Transverse colon (tissue), 4 donors: Measurements from ENCODE around the gene ERCC4. TPM values are rescaled to one million over a fixed set of nuclear protein-coding genes. Genes with fewer than 3 reads are reported as not detected.

Experiments used
- DNase-seq: peaks from one replicate; pipeline ENCODE4 v3.0.0-alpha.2; 2019
- H3K27ac ChIP-seq, 4 donors: fragments of 200-600 bp; sonication (generic); 2 replicates each; pipeline ENCODE4 v1.5.1; 2016 to 2018; ENCODE audit warnings: inconsistent platforms in 4 of 4
- H3K27me3 ChIP-seq: fragments of 200-600 bp; sonication (generic); 2 replicates; pipeline ENCODE4 v1.5.1; 2017; ENCODE audit warnings: inconsistent platforms
- H3K36me3 ChIP-seq, 4 donors: fragments of 200-600 bp; sonication (generic); 2 replicates each; pipeline ENCODE4 v1.5.1; 2017 to 2019; ENCODE audit warnings: inconsistent platforms in 4 of 4
- H3K4me1 ChIP-seq, 4 donors: fragments of 200-600 bp; sonication (generic); 2 replicates each; pipeline ENCODE4 v1.5.1; 2017 to 2020; ENCODE audit warnings: inconsistent platforms in 4 of 4
- H3K4me3 ChIP-seq, 4 donors: fragments of 200-600 bp; sonication (generic); 1 replicate in 1 of 4; 2 replicates in 3 of 4; pipeline versions ENCODE4 v1.5.1 to v1.6.1; 2017 to 2019; ENCODE audit warnings: inconsistent platforms in 4 of 4
- H3K9me3 ChIP-seq, 2 donors: fragments of 200-600 bp; sonication (generic); 2 replicates each; pipeline ENCODE4 v1.5.1; 2017 to 2019; ENCODE audit warnings: inconsistent platforms in 2 of 2
- CTCF ChIP-seq, 5 experiments: fragments of 200-600 bp in 3 of 5; fragments of 450-650 bp in 2 of 5; sonication (generic) in 3 of 5; IDR thresholded peaks; 1 replicate in 2 of 5; 2 replicates in 3 of 5; pipeline ENCODE4 v1.5.1; 2016 to 2017; ENCODE audit warnings: antibody characterized with exemption in 5 of 5, inconsistent platforms in 3 of 5, mild to moderate bottlenecking in 2 of 5, moderate library complexity in 1 of 5
- EP300 ChIP-seq: sonication (generic); formaldehyde crosslinking; IDR thresholded peaks from one replicate; pipeline ENCODE4 v1.6.1; 2017; ENCODE audit warnings: antibody characterized with exemption, low read depth
- POLR2A ChIP-seq: fragments of 450-650 bp; IDR thresholded peaks from one replicate; pipeline ENCODE4 v1.6.1; 2016; ENCODE audit warnings: antibody characterized with exemption, mild to moderate bottlenecking, moderate library complexity
- POLR2AphosphoS5 ChIP-seq, 3 donors: sonication (generic); formaldehyde crosslinking; IDR thresholded peaks; one replicate each; pipeline ENCODE4 v1.6.1; 2016; ENCODE audit warnings: antibody characterized with exemption in 3 of 3
- WGBS, 2 donors: methylation state at CpG; one replicate each; pipeline ENCODE4 v1.1.5; 2018; ENCODE audit warnings: low coverage in 1 of 2; 5-methylcytosine and 5-hydroxymethylcytosine counted together
- in situ Hi-C, 4 donors: fragments of 200-750 bp; cut with MboI; loops; one replicate each; pipeline versions ENCODE4 v1.15.0 to v1.15.1; 2017; ENCODE audit warnings: low sequenced_read_pairs in 3 of 4, low pct_ligation_motif_present in 1 of 4, low pct_unique_long_range_greater_than_20kb in 1 of 4
- intact Hi-C: fragments of 100-400 bp; cut with DNase I; formaldehyde crosslinking; loops from one replicate; pipeline ENCODE4 v1.15.1; 2023; ENCODE audit warnings: low total_unique reads
- total RNA-seq, 4 donors: library from RNA; depleted of rRNA; stranded (reverse); fragments of >200 nt; gene quantifications; one replicate each; pipeline ENCODE4 v1.1.0, GENCODE V29; 2016

Gene ERCC4
- total RNA-seq, 4 donors from 2014 or later, result 3.8 to 14.1 (median 4.8) TPM

GRCh38 chr16:13992322-13992721, 72.4 kb downstream of the ERCC4 start:
- in situ Hi-C loops (no loop called here), intact Hi-C loops (no loop called here)
- WGBS, 2 donors, result 87 to 93% methylated on average over 3 to 6 of the region's 6 CpGs
- TF ChIP-seq CTCF (IDR thresholded peaks at IDR 0.05), result no peak
- no peak for TF ChIP-seq POLR2AphosphoS5 (IDR thresholded peaks at IDR 0.05)
- TF ChIP-seq POLR2A, result no peak
- TF ChIP-seq EP300, result no peak
- no peak for DNase-seq
- Histone ChIP-seq H3K4me3 (no peak overlapping the region), H3K4me1 (peaks cover 0 to 1% (median 0%) of the 10 kb centered on the region in 4 donors), H3K9me3 (no peaks in the 10 kb centered on the region), H3K36me3 (no peaks in the 10 kb centered on the region), H3K27me3 (no peaks in the 10 kb centered on the region), H3K27ac (no peak overlapping the region)

DNA sequence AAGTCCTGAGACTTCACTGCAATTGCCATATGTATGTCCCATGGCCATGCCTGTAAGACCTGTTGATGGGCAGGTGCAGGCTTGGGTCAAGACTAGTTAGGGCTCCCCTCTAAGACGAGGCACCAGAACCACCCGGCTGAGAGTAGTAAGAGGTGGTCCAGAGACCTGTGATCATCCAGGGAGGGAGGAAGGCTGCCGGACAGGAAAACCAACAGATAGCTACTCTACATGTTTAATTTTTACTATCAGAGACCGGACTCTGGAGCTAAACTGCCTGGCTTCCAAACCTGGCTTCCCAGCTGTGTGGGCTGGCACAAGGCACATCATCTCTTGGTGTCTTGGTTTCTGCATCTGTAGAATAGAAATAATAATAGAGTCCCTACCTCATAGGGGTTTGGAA, 73.0 kb downstream of the ERCC4 start:
- Histone ChIP-seq H3K4me3 (no peak overlapping the region), H3K4me1 (peaks cover 0 to 7% (median under 1%) of the 10 kb centered on the region in 4 donors), H3K27me3 (no peaks in the 10 kb centered on the region), H3K27ac (no peak overlapping the region), H3K36me3 (no peaks in the 10 kb centered on the region), H3K9me3 (no peaks in the 10 kb centered on the region)
- DNase-seq, result no peak
- WGBS, 2 donors, result 92% methylated on average over 4 of the region's 4 CpGs; no CpG with 5 or more reads in 1 of the 2 donors
- no peak for TF ChIP-seq POLR2AphosphoS5 (IDR thresholded peaks at IDR 0.05)
- no peak for TF ChIP-seq EP300
- no peak for TF ChIP-seq POLR2A
- TF ChIP-seq CTCF (IDR thresholded peaks at IDR 0.05), result no peak
- intact Hi-C loops, result no loop called here
- in situ Hi-C loops, result no loop called here

GRCh38 chr16:13994239-13995106, 74.5 kb downstream of the ERCC4 start:
- intact Hi-C loops (no loop called here), in situ Hi-C loops (no loop called here)
- H3K4me3 ChIP-seq, result no peak overlapping the region
- no peaks in the 10 kb centered on the region for H3K9me3 ChIP-seq
- no peaks in the 10 kb centered on the region for H3K27me3 ChIP-seq
- peaks cover 0 to 12% (median 3%) of the 10 kb centered on the region in 4 donors for H3K4me1 ChIP-seq
- WGBS, 2 donors, result 46 to 60% methylated on average over 8 to 14 of the region's 14 CpGs
- H3K27ac ChIP-seq, result no peak overlapping the region
- DNase-seq, result no peak
- TF ChIP-seq POLR2AphosphoS5 (IDR thresholded peaks at IDR 0.05) (no peak), POLR2A (no peak), CTCF (IDR thresholded peaks at IDR 0.05) (no peak), EP300 (no peak)
- H3K36me3 ChIP-seq, result no peaks in the 10 kb centered on the region

GRCh38 chr16:13995194-13995593, 75.2 kb downstream of the ERCC4 start:
- H3K4me1 ChIP-seq, result peaks cover 0 to 12% (median 3%) of the 10 kb centered on the region in 4 donors
- 88 to 94% methylated on average over 1 of the region's 1 CpG for WGBS, 2 donors
- intact Hi-C loops (no loop called here), in situ Hi-C loops (no loop called here)
- no peaks in the 10 kb centered on the region for H3K36me3 ChIP-seq
- no peak overlapping the region for H3K4me3 ChIP-seq
- no peak overlapping the region for H3K27ac ChIP-seq
- no peaks in the 10 kb centered on the region for H3K27me3 ChIP-seq
- no peaks in the 10 kb centered on the region for H3K9me3 ChIP-seq
- no peak for DNase-seq
- no peak for TF ChIP-seq POLR2A
- no peak for TF ChIP-seq EP300
- no peak for TF ChIP-seq CTCF (IDR thresholded peaks at IDR 0.05)
- no peak for TF ChIP-seq POLR2AphosphoS5 (IDR thresholded peaks at IDR 0.05)
